ENCODE data around the gene GRN. TPM values are rescaled to one million over a fixed set of nuclear protein-coding genes. Genes with fewer than 3 reads are reported as not detected.

The GRN gene
- total RNA-seq, 1 donor from 2014 or later, result 904 TPM

DNA sequence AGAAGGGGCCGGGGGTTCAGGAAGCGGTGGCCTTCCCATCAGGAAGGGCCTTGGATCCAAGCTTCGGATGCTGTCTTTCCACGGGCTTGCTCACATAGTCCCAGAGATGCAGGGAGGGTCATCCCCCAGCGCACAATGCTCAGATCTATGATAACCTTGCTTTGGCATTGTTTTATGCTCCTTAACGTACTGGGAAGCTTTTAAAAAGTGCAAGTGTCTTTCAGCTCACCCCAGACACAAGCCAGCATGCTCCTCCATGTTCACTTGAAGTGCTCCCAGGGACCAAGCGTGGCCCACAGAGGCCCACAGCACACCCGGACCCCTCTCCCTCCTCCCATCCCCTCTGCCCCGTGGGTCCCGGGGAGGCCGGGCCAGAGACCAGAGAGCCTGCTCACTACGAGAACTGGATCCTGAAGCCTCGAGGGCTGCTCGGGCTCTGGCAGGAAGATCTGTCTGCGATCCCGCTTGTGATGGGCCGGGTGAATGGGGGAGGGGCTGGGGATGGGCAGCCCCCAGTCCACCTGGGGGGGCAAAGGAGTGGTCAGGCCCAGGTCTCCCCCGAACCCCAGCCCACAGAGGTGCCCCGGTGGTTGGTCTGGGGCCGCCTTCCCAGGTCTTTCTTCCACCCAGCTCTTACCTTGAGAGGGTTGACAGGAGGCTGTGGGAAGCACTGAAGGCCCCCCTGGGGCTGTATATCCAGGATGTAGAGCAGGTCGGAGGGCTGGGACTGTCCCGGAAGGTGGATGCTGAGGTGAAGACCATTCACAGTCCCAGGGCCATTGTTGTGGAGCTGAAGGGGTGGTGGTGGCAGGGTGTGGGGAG, 30.3 kb downstream of the GRN start:
- no peak overlapping the region for H3K4me3 Mint-ChIP-seq (ENCODE audit: unreplicated experiment)
- H3K36me3 Mint-ChIP-seq (ENCODE audit: low read depth, unreplicated experiment), result no peaks in the 10 kb centered on the region
- TF ChIP-seq CTCF (IDR thresholded peaks at IDR 0.05; ENCODE audit: unreplicated experiment), result no peak
- H3K27ac Mint-ChIP-seq (ENCODE audit: unreplicated experiment), result no peak overlapping the region
- no peaks in the 10 kb centered on the region for H3K4me1 Mint-ChIP-seq (ENCODE audit: unreplicated experiment)
- no peaks in the 10 kb centered on the region for H3K9me3 Mint-ChIP-seq (ENCODE audit: unreplicated experiment)
- H3K27me3 Mint-ChIP-seq (ENCODE audit: unreplicated experiment), result peaks cover 12% of the 10 kb centered on the region
- no peak for DNase-seq (ENCODE audit: low spot score)

GRCh38 chr17:44376124-44376523, 31.0 kb downstream of the GRN start:
- DNase-seq (ENCODE audit: low spot score), result peak; percentile 62
- Mint-ChIP-seq H3K4me1 (ENCODE audit: unreplicated experiment) (no peaks in the 10 kb centered on the region), H3K9me3 (ENCODE audit: unreplicated experiment) (no peaks in the 10 kb centered on the region), H3K4me3 (ENCODE audit: unreplicated experiment) (no peak overlapping the region), H3K27me3 (ENCODE audit: unreplicated experiment) (peaks cover 12% of the 10 kb centered on the region), H3K27ac (ENCODE audit: unreplicated experiment) (no peak overlapping the region), H3K36me3 (ENCODE audit: low read depth, unreplicated experiment) (no peaks in the 10 kb centered on the region)
- peak; percentile 55 for TF ChIP-seq CTCF (IDR thresholded peaks at IDR 0.05; ENCODE audit: unreplicated experiment)

- no peaks in the 10 kb centered on the region for H3K36me3 Mint-ChIP-seq (ENCODE audit: low read depth, unreplicated experiment)
- DNase-seq (ENCODE audit: low spot score), result no peak
- no peak overlapping the region for H3K4me3 Mint-ChIP-seq (ENCODE audit: unreplicated experiment)
- H3K4me1 Mint-ChIP-seq (ENCODE audit: unreplicated experiment), result peaks cover 1% of the 10 kb centered on the region
- H3K27ac Mint-ChIP-seq (ENCODE audit: unreplicated experiment), result no peak overlapping the region
- H3K9me3 Mint-ChIP-seq (ENCODE audit: unreplicated experiment), result no peaks in the 10 kb centered on the region
- no peak for TF ChIP-seq CTCF (IDR thresholded peaks at IDR 0.05; ENCODE audit: unreplicated experiment)
- peaks cover 12% of the 10 kb centered on the region for H3K27me3 Mint-ChIP-seq (ENCODE audit: unreplicated experiment)
Observed at GRCh38 chr17:44376779-44377178, 31.7 kb downstream of the GRN start.

DNA sequence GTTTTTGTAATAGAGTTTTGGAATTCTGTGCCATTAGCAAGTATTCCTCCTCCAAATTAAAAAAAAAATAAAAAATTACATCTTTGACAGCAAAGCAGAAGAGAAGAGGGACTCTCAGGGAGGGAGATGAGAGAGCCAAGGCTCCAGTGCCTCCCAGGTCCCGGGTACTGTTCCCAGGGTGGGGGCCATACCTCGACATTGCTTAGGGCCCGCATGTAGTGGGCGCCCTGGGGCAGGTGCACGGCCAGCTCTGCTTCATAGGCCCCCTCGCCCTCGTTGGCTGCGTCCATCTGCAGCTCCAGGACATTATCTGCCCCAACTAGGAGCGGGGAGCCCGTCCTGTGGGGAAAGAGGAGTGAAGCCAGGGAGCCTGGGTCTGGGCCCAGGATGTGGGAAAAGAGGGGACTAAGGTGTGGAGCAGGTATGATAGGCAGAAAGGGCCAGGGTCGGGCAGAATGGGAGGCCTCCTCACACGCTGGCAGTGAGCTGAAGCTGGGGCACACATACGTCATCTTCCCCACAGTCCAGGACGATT, 33.1 kb downstream of the GRN start:
- Mint-ChIP-seq H3K4me3 (ENCODE audit: unreplicated experiment) (no peak overlapping the region), H3K27ac (ENCODE audit: unreplicated experiment) (no peak overlapping the region), H3K9me3 (ENCODE audit: unreplicated experiment) (no peaks in the 10 kb centered on the region), H3K36me3 (ENCODE audit: low read depth, unreplicated experiment) (no peaks in the 10 kb centered on the region), H3K27me3 (ENCODE audit: unreplicated experiment) (peaks cover 15% of the 10 kb centered on the region), H3K4me1 (ENCODE audit: unreplicated experiment) (peaks cover 6% of the 10 kb centered on the region)
- TF ChIP-seq CTCF (IDR thresholded peaks at IDR 0.05; ENCODE audit: unreplicated experiment), result no peak
- no peak for DNase-seq (ENCODE audit: low spot score)

DNA sequence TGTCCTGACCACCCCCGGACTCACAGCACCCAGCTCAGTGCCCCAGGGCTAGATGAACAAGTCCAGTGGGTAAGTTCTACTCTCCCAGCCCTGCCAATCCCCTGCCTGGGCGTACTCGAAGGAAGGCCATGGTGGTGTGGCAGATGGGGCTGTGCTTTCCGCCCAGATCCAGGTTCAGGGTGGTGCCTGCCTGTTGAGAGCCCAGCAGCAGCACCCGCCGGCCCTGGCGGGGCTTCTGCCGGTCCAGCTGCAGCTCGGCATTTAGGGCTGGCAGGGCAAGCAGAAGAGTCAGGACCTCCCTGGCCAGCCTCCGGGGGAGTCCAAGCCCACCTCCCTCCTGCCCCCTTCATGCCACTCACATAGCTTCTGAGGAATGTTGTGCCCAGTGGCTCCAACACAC, 34.8 kb downstream of the GRN start:
- DNase-seq (ENCODE audit: low spot score), result no peak
- Mint-ChIP-seq H3K27ac (ENCODE audit: unreplicated experiment) (no peak overlapping the region), H3K4me1 (ENCODE audit: unreplicated experiment) (peaks cover 9% of the 10 kb centered on the region), H3K36me3 (ENCODE audit: low read depth, unreplicated experiment) (no peaks in the 10 kb centered on the region), H3K9me3 (ENCODE audit: unreplicated experiment) (no peaks in the 10 kb centered on the region), H3K4me3 (ENCODE audit: unreplicated experiment) (no peak overlapping the region), H3K27me3 (ENCODE audit: unreplicated experiment) (peaks cover 15% of the 10 kb centered on the region)
- no peak for TF ChIP-seq CTCF (IDR thresholded peaks at IDR 0.05; ENCODE audit: unreplicated experiment)
